Measurements from ENCODE around the gene TRPC6. TPM values are rescaled to one million over a fixed set of nuclear protein-coding genes. Genes with fewer than 3 reads are reported as not detected.
"Not testable (repeated sequence)": the region's sequence is repeated elsewhere in the genome, so short reads cannot be mapped to it uniquely, and the experiment has no call there.

Gene TRPC6
- total RNA-seq, 3 donors from 2014 or later, result 4.3 to 10.7 (median 6.2) TPM

DNA sequence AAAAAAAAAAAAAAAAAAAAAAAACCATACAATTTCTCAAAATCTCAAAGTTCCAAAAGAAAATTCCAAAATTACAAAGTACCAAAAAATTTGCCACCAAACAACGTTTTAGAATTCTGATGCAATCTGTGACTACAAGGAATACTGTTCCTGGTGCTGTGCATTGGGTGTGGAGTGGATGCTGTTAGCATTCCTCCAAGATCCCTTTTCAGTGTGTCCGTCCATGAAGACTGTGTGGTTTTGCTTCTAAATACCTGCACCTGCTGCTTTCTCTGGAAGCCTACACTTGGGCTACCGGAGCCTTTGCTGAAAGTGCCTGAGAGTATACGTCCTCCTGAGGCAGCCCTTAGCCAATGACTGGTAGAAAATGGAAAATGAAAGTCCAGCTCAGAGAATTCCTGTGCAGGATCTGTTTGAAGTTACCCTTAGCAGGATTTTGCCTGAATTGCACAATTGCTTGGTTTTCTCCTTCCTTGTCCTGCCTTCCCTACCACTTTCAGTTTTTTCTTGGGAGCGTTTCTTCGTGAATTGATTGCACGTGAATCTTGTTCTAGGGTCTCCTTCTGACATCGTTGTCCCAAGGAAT, 140.8 kb downstream of the TRPC6 start:
- H3K9me3 ChIP-seq, result no peaks in the 10 kb centered on the region
- H3K36me3 ChIP-seq, result no peaks in the 10 kb centered on the region
- TF ChIP-seq POLR2A (IDR thresholded peaks at IDR 0.05) (no peak), POLR2AphosphoS5 (IDR thresholded peaks at IDR 0.05) (no peak)
- TF ChIP-seq, protein P1, sequence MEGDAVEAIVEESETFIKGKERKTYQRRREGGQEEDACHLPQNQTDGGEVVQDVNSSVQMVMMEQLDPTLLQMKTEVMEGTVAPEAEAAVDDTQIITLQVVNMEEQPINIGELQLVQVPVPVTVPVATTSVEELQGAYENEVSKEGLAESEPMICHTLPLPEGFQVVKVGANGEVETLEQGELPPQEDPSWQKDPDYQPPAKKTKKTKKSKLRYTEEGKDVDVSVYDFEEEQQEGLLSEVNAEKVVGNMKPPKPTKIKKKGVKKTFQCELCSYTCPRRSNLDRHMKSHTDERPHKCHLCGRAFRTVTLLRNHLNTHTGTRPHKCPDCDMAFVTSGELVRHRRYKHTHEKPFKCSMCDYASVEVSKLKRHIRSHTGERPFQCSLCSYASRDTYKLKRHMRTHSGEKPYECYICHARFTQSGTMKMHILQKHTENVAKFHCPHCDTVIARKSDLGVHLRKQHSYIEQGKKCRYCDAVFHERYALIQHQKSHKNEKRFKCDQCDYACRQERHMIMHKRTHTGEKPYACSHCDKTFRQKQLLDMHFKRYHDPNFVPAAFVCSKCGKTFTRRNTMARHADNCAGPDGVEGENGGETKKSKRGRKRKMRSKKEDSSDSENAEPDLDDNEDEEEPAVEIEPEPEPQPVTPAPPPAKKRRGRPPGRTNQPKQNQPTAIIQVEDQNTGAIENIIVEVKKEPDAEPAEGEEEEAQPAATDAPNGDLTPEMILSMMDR (IDR thresholded peaks at IDR 0.05), result no peak
- H3K4me3 ChIP-seq, result no peak overlapping the region
- H3K4me1 ChIP-seq, result peaks cover 0 to 12% of the 10 kb centered on the region in 2 donors
- intact Hi-C loops (cut with DNase I; ENCODE audit: low total_unique reads), result no loop called here
- no peak for DNase-seq (ENCODE audit: low spot score in 2 of 2)
- H3K27me3 ChIP-seq, result no peaks in the 10 kb centered on the region
- peak overlapping the region in 1 of 2 donors; percentile 10 for H3K27ac ChIP-seq

DNA sequence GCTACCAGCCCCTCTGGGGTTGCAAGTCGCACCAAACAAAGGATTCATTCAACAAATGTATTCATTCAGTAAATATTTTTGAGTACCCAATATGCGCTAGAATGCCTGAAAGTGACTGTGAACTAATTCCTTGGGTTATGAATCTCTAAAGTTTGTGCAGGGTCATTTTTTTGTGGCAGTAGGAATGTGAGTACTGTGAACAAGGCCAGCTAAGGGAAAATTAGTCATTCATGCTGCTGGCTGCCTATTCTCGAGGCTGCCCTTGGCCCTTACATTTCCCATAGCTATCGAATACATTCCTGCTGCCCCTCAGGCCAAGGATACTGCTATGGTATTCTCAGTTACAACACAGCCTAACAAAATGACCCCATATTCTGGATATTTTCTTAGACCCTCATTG, 141.6 kb downstream of the TRPC6 start:
- DNase-seq (ENCODE audit: low spot score in 2 of 2), result no peak
- H3K27ac ChIP-seq, result peak overlapping the region; percentile 75 to 86
- no peaks in the 10 kb centered on the region for H3K27me3 ChIP-seq
- TF ChIP-seq, protein P1 (IDR thresholded peaks at IDR 0.05), result no peak
- TF ChIP-seq POLR2AphosphoS5 (IDR thresholded peaks at IDR 0.05) (no peak), POLR2A (IDR thresholded peaks at IDR 0.05) (no peak)
- peaks cover 0 to 12% of the 10 kb centered on the region in 2 donors for H3K4me1 ChIP-seq
- H3K9me3 ChIP-seq, result no peaks in the 10 kb centered on the region
- no peak overlapping the region for H3K4me3 ChIP-seq
- intact Hi-C loops (cut with DNase I; ENCODE audit: low total_unique reads), result no loop called here
- no peaks in the 10 kb centered on the region for H3K36me3 ChIP-seq

DNA sequence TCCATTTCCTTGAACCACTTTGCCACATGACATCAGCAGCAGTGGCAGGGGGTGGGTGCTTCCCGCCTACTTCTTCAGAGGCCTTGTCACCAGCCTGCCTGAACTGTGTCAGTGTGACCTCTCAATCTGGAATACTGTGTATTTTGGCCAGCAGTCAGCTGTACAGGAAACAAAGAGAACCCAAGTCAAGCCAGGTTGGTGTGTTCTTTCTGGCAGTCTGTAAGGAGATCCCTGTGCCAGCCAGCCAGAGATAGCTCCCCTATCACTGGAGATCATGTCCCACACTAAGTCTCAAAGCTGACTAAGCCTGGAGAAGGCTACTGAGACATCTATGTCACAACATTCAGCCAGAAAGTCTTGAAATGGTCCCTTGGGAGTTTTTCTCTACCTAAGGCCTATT, 142.1 kb downstream of the TRPC6 start:
- DNase-seq (ENCODE audit: low spot score in 2 of 2), result peak; percentile 62 to 73
- H3K4me1 ChIP-seq, result peaks cover 0 to 12% of the 10 kb centered on the region in 2 donors
- intact Hi-C loops (cut with DNase I; ENCODE audit: low total_unique reads), result no loop called here

DNA sequence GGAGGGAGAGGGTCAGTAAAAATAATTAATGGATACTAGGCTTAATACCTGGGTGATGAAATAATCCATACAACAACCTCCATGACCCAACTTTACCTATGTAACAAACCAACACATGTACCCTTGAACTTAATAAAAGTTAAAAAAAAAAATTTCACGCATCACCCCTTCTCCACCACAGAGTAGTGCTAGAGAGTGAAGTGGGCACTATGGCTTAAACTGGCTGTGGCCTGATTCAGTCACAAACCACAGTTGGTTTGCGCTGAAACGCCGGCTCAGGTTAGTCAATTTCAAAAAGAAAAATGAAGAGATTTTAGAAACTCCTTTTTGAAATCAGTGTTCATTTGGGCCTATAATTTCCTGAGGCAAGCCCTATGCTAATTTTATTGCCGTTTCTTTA, 144.3 kb downstream of the TRPC6 start:
- no peak overlapping the region for H3K4me3 ChIP-seq
- intact Hi-C loops (cut with DNase I; ENCODE audit: low total_unique reads), result no loop called here

More for the DNA sequence above, 142.1 kb downstream of the TRPC6 start:
- no peak overlapping the region for H3K4me3 ChIP-seq
- no peaks in the 10 kb centered on the region for H3K36me3 ChIP-seq
- H3K9me3 ChIP-seq, result no peaks in the 10 kb centered on the region
- no peak for TF ChIP-seq POLR2AphosphoS5 (IDR thresholded peaks at IDR 0.05)
- TF ChIP-seq, protein P1 (IDR thresholded peaks at IDR 0.05), result no peak
- no peak for TF ChIP-seq POLR2A (IDR thresholded peaks at IDR 0.05)
- no peaks in the 10 kb centered on the region for H3K27me3 ChIP-seq
- H3K27ac ChIP-seq, result peak overlapping the region; percentile 75 to 86

DNA sequence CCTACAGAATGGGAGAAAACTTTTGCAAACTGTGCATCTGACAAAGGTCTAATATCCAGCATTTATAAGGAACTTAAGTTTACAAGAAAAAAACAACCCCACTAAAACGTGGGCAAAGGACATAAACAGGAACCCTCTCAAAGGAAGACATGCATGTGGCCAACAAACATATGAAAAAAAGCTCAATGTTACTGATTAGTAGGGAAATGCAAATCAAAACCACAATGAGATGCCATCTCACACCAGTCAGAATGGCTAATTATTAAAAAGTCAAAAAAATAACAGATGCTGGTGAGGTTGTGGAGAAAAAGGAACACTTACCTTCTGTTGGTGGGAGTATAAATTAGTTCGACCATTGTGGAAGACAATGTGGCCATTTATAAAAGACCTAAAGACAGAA, 145.1 kb downstream of the TRPC6 start:
- H3K9me3 ChIP-seq; H3K4me3 ChIP-seq; H3K27me3 ChIP-seq; H3K36me3 ChIP-seq; DNase-seq (ENCODE audit: low spot score in 2 of 2); H3K27ac ChIP-seq; intact Hi-C loops (cut with DNase I; ENCODE audit: low total_unique reads): not testable (repeated sequence)
- peaks cover 0 to 12% of the 10 kb centered on the region in 2 donors for H3K4me1 ChIP-seq

More for the DNA sequence above, 144.3 kb downstream of the TRPC6 start:
- DNase-seq (ENCODE audit: low spot score in 2 of 2), result no peak
- H3K36me3 ChIP-seq, result no peaks in the 10 kb centered on the region
- TF ChIP-seq POLR2AphosphoS5 (IDR thresholded peaks at IDR 0.05), result no peak
- TF ChIP-seq, protein P1 (IDR thresholded peaks at IDR 0.05), result no peak
- TF ChIP-seq POLR2A (IDR thresholded peaks at IDR 0.05), result no peak
- H3K27me3 ChIP-seq, result no peaks in the 10 kb centered on the region
- H3K27ac ChIP-seq, result no peak overlapping the region
- peaks cover 0 to 12% of the 10 kb centered on the region in 2 donors for H3K4me1 ChIP-seq
- H3K9me3 ChIP-seq, result no peaks in the 10 kb centered on the region
